IPS-20b (cell line): Measurements from ENCODE around the gene CFC1.
"Not testable (repeated sequence)": the region's sequence is repeated elsewhere in the genome, so short reads cannot be mapped to it uniquely, and the experiment has no call there.

Experiments used
- H3K27ac ChIP-seq: one replicate; pipeline ENCODE4 v1.5.1; 2013; ENCODE audit warnings: low read length
- H3K27me3 ChIP-seq: 2 replicates; pipeline ENCODE4 v1.6.1; 2013; ENCODE audit warnings: mild to moderate bottlenecking, low read length, inconsistent platforms; ENCODE audit not compliant: insufficient read depth
- H3K36me3 ChIP-seq: 2 replicates; pipeline ENCODE4 v1.6.1; 2013; ENCODE audit warnings: low read depth, mild to moderate bottlenecking, inconsistent platforms, low read length, moderate library complexity; ENCODE audit not compliant: insufficient read depth
- H3K4me1 ChIP-seq: 2 replicates; pipeline ENCODE4 v1.6.1; 2013; ENCODE audit warnings: mild to moderate bottlenecking, control low read depth, inconsistent platforms, low read length, moderate library complexity; ENCODE audit not compliant: insufficient read depth
- H3K4me3 ChIP-seq: 2 replicates; pipeline ENCODE4 v1.5.1; 2013; ENCODE audit warnings: mild to moderate bottlenecking, low read length, inconsistent platforms
- H3K9ac ChIP-seq: 2 replicates; pipeline ENCODE4 v1.6.1; 2013; ENCODE audit warnings: low read depth, mild to moderate bottlenecking, inconsistent platforms, low read length, moderate library complexity
- H3K9me3 ChIP-seq: 2 replicates; pipeline ENCODE4 v1.6.1; 2013; ENCODE audit warnings: mild to moderate bottlenecking, low read depth, low read length, inconsistent platforms; ENCODE audit not compliant: insufficient read depth

The CFC1 gene

GRCh38 chr2:130577559-130577958 is 21.8 kb downstream of the CFC1 start:
- H3K9ac ChIP-seq, H3K27me3 ChIP-seq, H3K4me3 ChIP-seq, H3K36me3 ChIP-seq, H3K27ac ChIP-seq, H3K9me3 ChIP-seq, H3K4me1 ChIP-seq: not testable (repeated sequence)

DNA sequence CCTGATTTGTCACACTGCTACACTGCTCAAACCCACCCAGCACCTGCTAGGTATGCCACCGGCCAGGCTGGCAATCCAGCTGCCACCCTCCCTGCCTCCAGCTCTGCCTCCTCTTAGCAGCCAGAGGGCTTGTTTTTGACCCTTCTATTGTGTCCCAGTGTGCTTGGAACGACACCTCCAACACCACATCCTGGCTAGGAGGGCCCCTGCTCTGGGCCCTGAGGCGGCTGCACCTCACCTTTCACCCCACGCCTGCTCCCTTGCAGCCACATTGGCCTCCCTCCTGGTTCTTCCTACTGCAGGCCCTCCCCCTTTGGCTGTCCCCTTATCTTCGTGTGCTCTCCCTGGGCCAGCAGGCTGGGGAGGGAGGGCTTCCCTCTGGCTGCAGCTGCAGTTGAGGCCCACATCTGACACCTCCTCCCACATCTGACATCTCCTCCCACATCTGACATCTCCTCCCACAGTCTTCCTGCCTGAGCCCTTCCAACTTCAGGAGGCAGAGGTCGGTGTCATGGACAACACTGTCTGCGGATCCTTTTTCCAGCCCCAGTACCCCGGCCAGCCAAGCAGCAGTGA is 23.1 kb downstream of the CFC1 start:
- not testable (repeated sequence) for H3K27me3 ChIP-seq, H3K36me3 ChIP-seq, H3K4me3 ChIP-seq, H3K4me1 ChIP-seq, H3K9ac ChIP-seq, H3K9me3 ChIP-seq, H3K27ac ChIP-seq

GRCh38 chr2:130574230-130574629 is 25.1 kb downstream of the CFC1 start:
- H3K36me3 ChIP-seq, H3K9ac ChIP-seq, H3K4me3 ChIP-seq, H3K27me3 ChIP-seq, H3K4me1 ChIP-seq, H3K9me3 ChIP-seq, H3K27ac ChIP-seq: not testable (repeated sequence)

GRCh38 chr2:130571929-130572328 is 27.4 kb downstream of the CFC1 start:
- not testable (repeated sequence) for H3K27ac ChIP-seq, H3K4me3 ChIP-seq, H3K9me3 ChIP-seq, H3K9ac ChIP-seq, H3K4me1 ChIP-seq, H3K36me3 ChIP-seq, H3K27me3 ChIP-seq

- not testable (repeated sequence) for H3K4me3 ChIP-seq, H3K9ac ChIP-seq, H3K27ac ChIP-seq, H3K36me3 ChIP-seq, H3K4me1 ChIP-seq, H3K9me3 ChIP-seq, H3K27me3 ChIP-seq
These were observed 33.2 kb downstream of the CFC1 start for GRCh38 chr2:130566165-130566564.

DNA sequence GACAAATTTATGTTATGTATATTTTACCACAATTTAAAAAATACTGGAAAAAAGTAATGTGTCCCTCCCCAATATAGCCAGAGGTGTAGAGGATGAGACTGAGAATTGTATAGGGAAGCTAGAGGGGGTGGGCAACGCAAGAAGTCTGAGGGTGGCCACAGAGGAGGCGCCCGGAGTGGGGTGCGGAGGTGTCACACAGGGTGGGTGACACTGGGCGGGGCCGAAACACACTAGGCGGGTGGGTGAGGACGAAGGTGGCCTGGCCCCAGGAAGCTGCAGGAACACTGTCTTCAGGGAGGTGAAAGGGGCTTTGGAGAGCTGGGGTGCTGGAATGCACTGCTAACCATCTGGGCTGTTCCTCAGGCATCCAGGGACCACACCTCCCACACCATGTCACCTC is 42.9 kb downstream of the CFC1 start:
- not testable (repeated sequence) for H3K4me3 ChIP-seq, H3K9me3 ChIP-seq, H3K27me3 ChIP-seq, H3K9ac ChIP-seq, H3K27ac ChIP-seq, H3K36me3 ChIP-seq, H3K4me1 ChIP-seq

DNA sequence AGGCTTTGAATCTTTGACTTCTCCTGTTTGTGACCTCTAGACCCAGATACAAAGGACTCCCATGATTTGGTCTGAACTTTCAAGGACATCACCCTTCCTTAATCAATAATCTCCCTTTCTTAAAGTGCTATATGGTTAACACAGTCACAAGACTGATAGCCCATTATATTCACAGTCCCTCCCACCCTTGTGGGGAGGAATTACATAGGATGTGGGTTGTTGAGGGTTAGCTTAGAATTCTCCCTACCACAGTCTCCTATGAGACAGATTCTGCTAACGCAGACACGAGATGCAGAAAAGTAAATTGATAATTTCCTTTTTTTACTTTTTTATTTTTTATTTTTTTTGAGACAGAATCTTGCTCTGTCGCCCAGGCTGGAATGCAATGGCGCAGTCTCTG is 45.2 kb downstream of the CFC1 start:
- H3K9ac ChIP-seq, H3K36me3 ChIP-seq, H3K4me1 ChIP-seq, H3K27me3 ChIP-seq, H3K27ac ChIP-seq, H3K4me3 ChIP-seq, H3K9me3 ChIP-seq: not testable (repeated sequence)

GRCh38 chr2:130549475-130549874 is 49.9 kb downstream of the CFC1 start:
- not testable (repeated sequence) for H3K4me3 ChIP-seq, H3K9ac ChIP-seq, H3K9me3 ChIP-seq, H3K4me1 ChIP-seq, H3K27me3 ChIP-seq, H3K27ac ChIP-seq, H3K36me3 ChIP-seq

- H3K9ac ChIP-seq, H3K27ac ChIP-seq, H3K4me3 ChIP-seq, H3K36me3 ChIP-seq, H3K9me3 ChIP-seq, H3K27me3 ChIP-seq, H3K4me1 ChIP-seq: not testable (repeated sequence)
These were observed 51.0 kb downstream of the CFC1 start for GRCh38 chr2:130548418-130548817.

DNA sequence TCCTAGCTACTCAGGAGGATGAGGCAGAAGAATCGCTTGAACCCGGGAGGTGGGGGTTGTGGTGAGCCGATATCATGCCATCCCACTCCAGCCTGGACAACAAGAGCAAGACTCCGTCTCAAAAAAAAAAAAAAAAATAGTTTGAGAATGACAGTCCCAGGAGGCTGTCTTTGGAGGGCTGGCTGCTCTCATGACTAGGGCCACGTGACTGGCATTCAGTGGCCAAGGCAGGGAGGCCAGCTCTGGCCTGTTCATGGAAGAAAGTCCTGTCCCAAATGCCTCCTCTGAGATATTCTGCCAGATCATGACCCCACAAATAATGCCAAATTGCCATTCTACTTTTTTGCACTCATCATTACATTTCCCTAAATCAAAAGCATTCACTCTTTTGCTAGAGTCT is 54.4 kb downstream of the CFC1 start:
- H3K9me3 ChIP-seq, H3K27ac ChIP-seq, H3K27me3 ChIP-seq, H3K36me3 ChIP-seq, H3K4me1 ChIP-seq, H3K4me3 ChIP-seq, H3K9ac ChIP-seq: not testable (repeated sequence)

DNA sequence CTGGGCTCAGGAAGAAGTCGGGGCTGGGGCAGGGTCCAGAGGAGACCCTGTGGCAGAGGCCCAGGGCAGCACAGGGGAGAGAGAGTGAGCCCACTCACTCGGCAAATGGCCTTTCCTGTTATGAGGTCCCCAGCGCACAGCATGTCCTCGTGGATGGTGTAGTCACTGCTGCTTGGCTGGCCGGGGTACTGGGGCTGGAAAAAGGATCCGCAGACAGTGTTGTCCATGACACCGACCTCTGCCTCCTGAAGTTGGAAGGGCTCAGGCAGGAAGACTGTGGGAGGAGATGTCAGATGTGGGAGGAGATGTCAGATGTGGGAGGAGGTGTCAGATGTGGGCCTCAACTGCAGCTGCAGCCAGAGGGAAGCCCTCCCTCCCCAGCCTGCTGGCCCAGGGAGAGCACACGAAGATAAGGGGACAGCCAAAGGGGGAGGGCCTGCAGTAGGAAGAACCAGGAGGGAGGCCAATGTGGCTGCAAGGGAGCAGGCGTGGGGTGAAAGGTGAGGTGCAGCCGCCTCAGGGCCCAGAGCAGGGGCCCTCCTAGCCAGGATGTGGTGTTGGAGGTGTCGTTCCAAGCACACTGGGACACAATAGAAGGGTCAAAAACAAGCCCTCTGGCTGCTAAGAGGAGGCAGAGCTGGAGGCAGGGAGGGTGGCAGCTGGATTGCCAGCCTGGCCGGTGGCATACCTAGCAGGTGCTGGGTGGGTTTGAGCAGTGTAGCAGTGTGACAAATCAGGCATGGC is 55.4 kb downstream of the CFC1 start:
- H3K36me3 ChIP-seq, H3K9me3 ChIP-seq, H3K4me3 ChIP-seq, H3K4me1 ChIP-seq, H3K27me3 ChIP-seq, H3K9ac ChIP-seq, H3K27ac ChIP-seq: not testable (repeated sequence)

- H3K9me3 ChIP-seq, H3K9ac ChIP-seq, H3K4me1 ChIP-seq, H3K27me3 ChIP-seq, H3K4me3 ChIP-seq, H3K27ac ChIP-seq, H3K36me3 ChIP-seq: not testable (repeated sequence)
These were observed 56.6 kb downstream of the CFC1 start for GRCh38 chr2:130542789-130543188.
